Suprapubic skin (tissue), 4 donors: ENCODE data around the gene ADAMTS3. TPM values are rescaled to one million over a fixed set of nuclear protein-coding genes. Genes with fewer than 3 reads are reported as not detected.

Experiments
- DNase-seq, 2 donors: peaks; one replicate each; pipeline ENCODE4 v3.0.0-alpha.2; 2019; ENCODE audit warnings: low spot score in 2 of 2
- H3K27ac ChIP-seq: fragments of 200-600 bp; sonication (generic); one replicate; pipeline ENCODE4 v1.5.1; 2019
- H3K27me3 ChIP-seq: fragments of 200-600 bp; sonication (generic); one replicate; pipeline ENCODE4 v1.5.1; 2019
- H3K36me3 ChIP-seq: fragments of 200-600 bp; sonication (generic); one replicate; pipeline ENCODE4 v1.5.1; 2019
- H3K4me1 ChIP-seq: fragments of 200-600 bp; sonication (generic); one replicate; pipeline ENCODE4 v1.5.1; 2019
- H3K4me3 ChIP-seq: fragments of 200-600 bp; sonication (generic); one replicate; pipeline ENCODE4 v1.5.1; 2019; ENCODE audit warnings: mild to moderate bottlenecking
- H3K9me3 ChIP-seq: fragments of 200-600 bp; sonication (generic); one replicate; pipeline ENCODE4 v1.5.1; 2019
- CTCF ChIP-seq, 2 donors: fragments of 200-600 bp in 1 of 2; fragments of 450-650 bp in 1 of 2; sonication (generic) in 1 of 2; IDR thresholded peaks; one replicate each; pipeline ENCODE4 v1.5.1; 2016 to 2019; ENCODE audit warnings: antibody characterized with exemption in 2 of 2, mild to moderate bottlenecking in 1 of 2, moderate library complexity in 1 of 2
- EP300 ChIP-seq: sonication (generic); formaldehyde crosslinking; IDR thresholded peaks from one replicate; pipeline ENCODE4 v1.6.1; 2017; ENCODE audit warnings: antibody characterized with exemption
- POLR2A ChIP-seq, 2 donors: fragments of 450-650 bp; IDR thresholded peaks; one replicate each; pipeline ENCODE4 v1.6.1; 2017; ENCODE audit warnings: antibody characterized with exemption in 2 of 2, mild to moderate bottlenecking in 2 of 2, moderate library complexity in 2 of 2
- POLR2AphosphoS5 ChIP-seq, 3 donors: sonication (generic); formaldehyde crosslinking; IDR thresholded peaks; one replicate each; pipeline ENCODE4 v1.6.1; 2017; ENCODE audit warnings: antibody characterized with exemption in 3 of 3
- WGBS: methylation state at CpG from one replicate; pipeline ENCODE4 v1.1.5; 2018; 5-methylcytosine and 5-hydroxymethylcytosine counted together
- total RNA-seq, 4 donors: library from RNA; depleted of rRNA; stranded (reverse); fragments of >200 nt; gene quantifications; one replicate each; pipeline ENCODE4 v1.1.0, GENCODE V29; 2016

Gene ADAMTS3
- total RNA-seq, 4 donors from 2014 or later: 0.21 to 0.80 (median 0.70) TPM

- no peaks in the 10 kb centered on the region for H3K9me3 ChIP-seq
- DNase-seq: no peak
- 55% methylated on average over 4 of the region's 4 CpGs for WGBS
- TF ChIP-seq EP300 (no peak), POLR2A (IDR thresholded peaks at IDR 0.05) (no peak), CTCF (IDR thresholded peaks at IDR 0.05) (no peak), POLR2AphosphoS5 (IDR thresholded peaks at IDR 0.05) (no peak)
- H3K36me3 ChIP-seq: no peaks in the 10 kb centered on the region
- H3K4me1 ChIP-seq: no peaks in the 10 kb centered on the region
- H3K4me3 ChIP-seq: no peak overlapping the region
- no peak overlapping the region for H3K27ac ChIP-seq
- no peaks in the 10 kb centered on the region for H3K27me3 ChIP-seq
Observed at GRCh38 chr4:72489267-72489666, 79.8 kb downstream of the ADAMTS3 start.

- Histone ChIP-seq H3K27ac (no peak overlapping the region), H3K4me3 (no peak overlapping the region), H3K36me3 (no peaks in the 10 kb centered on the region), H3K9me3 (no peaks in the 10 kb centered on the region), H3K27me3 (no peaks in the 10 kb centered on the region), H3K4me1 (no peaks in the 10 kb centered on the region)
- no peak for DNase-seq
- no peak for TF ChIP-seq POLR2AphosphoS5 (IDR thresholded peaks at IDR 0.05)
- no peak for TF ChIP-seq CTCF (IDR thresholded peaks at IDR 0.05)
- TF ChIP-seq EP300: no peak
- TF ChIP-seq POLR2A (IDR thresholded peaks at IDR 0.05): no peak
Observed at GRCh38 chr4:72486991-72487390, 82.0 kb downstream of the ADAMTS3 start.

GRCh38 chr4:72484981-72485380 lies 84.0 kb downstream of the ADAMTS3 start:
- TF ChIP-seq POLR2A (IDR thresholded peaks at IDR 0.05) (no peak), CTCF (IDR thresholded peaks at IDR 0.05) (no peak), POLR2AphosphoS5 (IDR thresholded peaks at IDR 0.05) (no peak), EP300 (no peak)
- no peak for DNase-seq
- H3K36me3 ChIP-seq: no peaks in the 10 kb centered on the region
- no peaks in the 10 kb centered on the region for H3K4me1 ChIP-seq
- 65% methylated on average over 1 of the region's 1 CpG for WGBS
- H3K9me3 ChIP-seq: no peaks in the 10 kb centered on the region
- no peak overlapping the region for H3K27ac ChIP-seq
- H3K27me3 ChIP-seq: no peaks in the 10 kb centered on the region
- no peak overlapping the region for H3K4me3 ChIP-seq

GRCh38 chr4:72473434-72473900 lies 95.6 kb downstream of the ADAMTS3 start:
- Histone ChIP-seq H3K9me3 (no peaks in the 10 kb centered on the region), H3K27ac (no peak overlapping the region), H3K4me1 (no peaks in the 10 kb centered on the region), H3K27me3 (no peaks in the 10 kb centered on the region), H3K36me3 (no peaks in the 10 kb centered on the region), H3K4me3 (no peak overlapping the region)
- no peak for TF ChIP-seq CTCF (IDR thresholded peaks at IDR 0.05)
- no peak for TF ChIP-seq EP300
- TF ChIP-seq POLR2A (IDR thresholded peaks at IDR 0.05): no peak
- no peak for TF ChIP-seq POLR2AphosphoS5 (IDR thresholded peaks at IDR 0.05)
- WGBS: 84% methylated on average over 1 of the region's 1 CpG
- DNase-seq: no peak

GRCh38 chr4:72471816-72472215 lies 97.2 kb downstream of the ADAMTS3 start:
- no peaks in the 10 kb centered on the region for H3K4me1 ChIP-seq
- H3K9me3 ChIP-seq: no peaks in the 10 kb centered on the region
- TF ChIP-seq CTCF (IDR thresholded peaks at IDR 0.05): no peak
- no peak for TF ChIP-seq EP300
- TF ChIP-seq POLR2A (IDR thresholded peaks at IDR 0.05): no peak
- no peak for TF ChIP-seq POLR2AphosphoS5 (IDR thresholded peaks at IDR 0.05)
- H3K27ac ChIP-seq: no peak overlapping the region
- WGBS: 74% methylated on average over 2 of the region's 2 CpGs
- no peak overlapping the region for H3K4me3 ChIP-seq
- H3K27me3 ChIP-seq: no peaks in the 10 kb centered on the region
- H3K36me3 ChIP-seq: no peaks in the 10 kb centered on the region
- no peak for DNase-seq
